Tibial artery (tissue), 4 donors: Measurements from ENCODE around the gene PTGIS.

Source experiments
- DNase-seq, 2 donors: peaks; one replicate each; pipeline ENCODE4 v3.0.0-alpha.2; 2019
- H3K27ac ChIP-seq, 2 donors: fragments of 200-600 bp; sonication (generic) in 1 of 2; 1 replicate in 1 of 2; 2 replicates in 1 of 2; pipeline ENCODE4 v1.5.1; 2018 to 2019; ENCODE audit warnings: mild to moderate bottlenecking in 1 of 2
- H3K27me3 ChIP-seq, 2 donors: fragments of 200-600 bp; sonication (generic) in 1 of 2; one replicate each; pipeline versions ENCODE4 v1.5.1 to v1.6.0; 2016 to 2019
- H3K36me3 ChIP-seq, 3 donors: fragments of 200-600 bp; sonication (generic) in 2 of 3; one replicate each; pipeline ENCODE4 v1.5.1; 2016 to 2019; ENCODE audit warnings: mild to moderate bottlenecking in 2 of 3
- H3K4me1 ChIP-seq, 4 donors: fragments of 200-600 bp; sonication (generic) in 2 of 4; 1 replicate in 3 of 4; 2 replicates in 1 of 4; pipeline ENCODE4 v1.5.1; 2016 to 2019
- H3K4me3 ChIP-seq, 2 donors: fragments of 200-600 bp; sonication (generic) in 1 of 2; 1 replicate in 1 of 2; 2 replicates in 1 of 2; pipeline ENCODE4 v1.5.1; 2018 to 2019; ENCODE audit warnings: mild to moderate bottlenecking in 2 of 2
- H3K9me3 ChIP-seq, 3 donors: fragments of 200-600 bp; sonication (generic) in 1 of 3; one replicate each; pipeline ENCODE4 v1.5.1; 2016 to 2019
- intact Hi-C: fragments of 100-400 bp; cut with DNase I; formaldehyde crosslinking; loops from one replicate; pipeline ENCODE4 v1.15.0; 2023; ENCODE audit warnings: low total_unique reads
- TF ChIP-seq, protein P1 (sequence below), 2 experiments: fragments of 200-600 bp in 1 of 2; fragments of 450-650 bp in 1 of 2; IDR thresholded peaks; one replicate each; pipeline ENCODE4 v1.5.1; 2017 to 2019; ENCODE audit warnings: antibody characterized with exemption in 2 of 2, mild to moderate bottlenecking in 1 of 2, moderate library complexity in 1 of 2

The PTGIS gene

GRCh38 chr20:49583343-49583668, 15.4 kb upstream of the PTGIS start:
- Histone ChIP-seq H3K9me3 (no peaks in the 10 kb centered on the region), H3K27ac (peak overlapping the region; percentile 99 to 100), H3K27me3 (no peaks in the 10 kb centered on the region), H3K4me3 (no peak overlapping the region), H3K36me3 (no peaks in the 10 kb centered on the region), H3K4me1 (peaks cover 0 to 93% (median 70%) of the 10 kb centered on the region in 4 donors)
- no peak for DNase-seq
- intact Hi-C loops, result no loop called here
- TF ChIP-seq, protein P1, sequence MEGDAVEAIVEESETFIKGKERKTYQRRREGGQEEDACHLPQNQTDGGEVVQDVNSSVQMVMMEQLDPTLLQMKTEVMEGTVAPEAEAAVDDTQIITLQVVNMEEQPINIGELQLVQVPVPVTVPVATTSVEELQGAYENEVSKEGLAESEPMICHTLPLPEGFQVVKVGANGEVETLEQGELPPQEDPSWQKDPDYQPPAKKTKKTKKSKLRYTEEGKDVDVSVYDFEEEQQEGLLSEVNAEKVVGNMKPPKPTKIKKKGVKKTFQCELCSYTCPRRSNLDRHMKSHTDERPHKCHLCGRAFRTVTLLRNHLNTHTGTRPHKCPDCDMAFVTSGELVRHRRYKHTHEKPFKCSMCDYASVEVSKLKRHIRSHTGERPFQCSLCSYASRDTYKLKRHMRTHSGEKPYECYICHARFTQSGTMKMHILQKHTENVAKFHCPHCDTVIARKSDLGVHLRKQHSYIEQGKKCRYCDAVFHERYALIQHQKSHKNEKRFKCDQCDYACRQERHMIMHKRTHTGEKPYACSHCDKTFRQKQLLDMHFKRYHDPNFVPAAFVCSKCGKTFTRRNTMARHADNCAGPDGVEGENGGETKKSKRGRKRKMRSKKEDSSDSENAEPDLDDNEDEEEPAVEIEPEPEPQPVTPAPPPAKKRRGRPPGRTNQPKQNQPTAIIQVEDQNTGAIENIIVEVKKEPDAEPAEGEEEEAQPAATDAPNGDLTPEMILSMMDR (IDR thresholded peaks at IDR 0.05), result no peak

DNA sequence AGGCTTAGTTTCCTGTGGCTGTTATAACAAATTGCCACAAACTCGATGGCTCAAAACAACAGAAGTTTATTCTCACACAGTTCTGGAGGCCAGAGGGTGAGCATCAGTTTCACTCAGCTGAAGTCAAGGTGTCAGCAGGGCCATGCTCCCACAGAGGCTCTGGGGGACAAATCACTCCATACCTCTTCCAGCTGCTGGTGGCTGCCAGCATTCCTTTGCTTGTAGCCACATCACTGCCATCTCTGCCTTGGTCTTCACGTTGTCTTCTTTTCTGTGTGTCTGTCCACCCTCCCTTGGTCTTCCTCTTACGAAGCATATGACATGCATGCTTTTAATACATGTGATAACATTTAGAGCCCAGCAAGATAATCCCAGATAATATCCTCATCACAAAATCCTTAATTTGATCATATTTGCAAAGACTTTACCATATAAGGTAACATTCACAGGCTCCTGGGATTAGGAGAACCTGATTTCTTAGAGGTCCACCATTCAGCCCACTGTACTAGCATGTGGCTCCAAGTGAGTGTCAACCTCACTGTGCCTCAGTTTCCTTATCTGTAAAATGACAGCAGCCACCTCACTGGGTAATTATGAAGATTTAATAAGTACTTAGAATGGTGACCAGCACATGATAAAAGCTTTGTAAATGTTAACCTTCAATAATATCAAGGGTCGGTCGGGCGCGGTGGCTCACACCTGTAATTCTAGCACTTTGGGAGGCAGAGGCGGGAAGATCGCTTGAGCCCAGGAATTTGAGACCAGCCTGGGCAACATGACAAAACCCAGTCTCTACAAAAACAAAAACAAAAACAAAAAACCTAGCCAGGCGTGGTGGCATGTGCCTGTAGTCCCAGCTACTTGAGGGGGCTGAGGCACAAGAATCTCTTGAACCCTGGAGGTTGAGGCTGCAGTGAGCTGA, 14.7 kb upstream of the PTGIS start:
- TF ChIP-seq, protein P1 (IDR thresholded peaks at IDR 0.05), result no peak
- intact Hi-C loops, result no loop called here
- H3K9me3 ChIP-seq, result no peaks in the 10 kb centered on the region
- H3K27ac ChIP-seq, result peak overlapping the region; percentile 99 to 100
- peaks cover 0 to 93% (median 67%) of the 10 kb centered on the region in 4 donors for H3K4me1 ChIP-seq
- no peak for DNase-seq
- H3K4me3 ChIP-seq, result no peak overlapping the region
- H3K27me3 ChIP-seq, result no peaks in the 10 kb centered on the region
- no peaks in the 10 kb centered on the region for H3K36me3 ChIP-seq

GRCh38 chr20:49581482-49581881, 13.5 kb upstream of the PTGIS start:
- Histone ChIP-seq H3K9me3 (no peaks in the 10 kb centered on the region), H3K27ac (peak overlapping the region; percentile 99 to 100), H3K4me1 (peaks cover 0 to 92% (median 56%) of the 10 kb centered on the region in 4 donors), H3K36me3 (no peaks in the 10 kb centered on the region), H3K27me3 (no peaks in the 10 kb centered on the region), H3K4me3 (no peak overlapping the region)
- TF ChIP-seq, protein P1 (IDR thresholded peaks at IDR 0.05), result no peak
- intact Hi-C loops, result no loop called here
- no peak for DNase-seq

- peak in 1 of 2 donors; percentile 29 for DNase-seq
- no peaks in the 10 kb centered on the region for H3K36me3 ChIP-seq
- TF ChIP-seq, protein P1 (IDR thresholded peaks at IDR 0.05), result no peak
- no peaks in the 10 kb centered on the region for H3K9me3 ChIP-seq
- peak overlapping the region; percentile 99 to 100 for H3K27ac ChIP-seq
- peaks cover 0 to 92% (median 53%) of the 10 kb centered on the region in 4 donors for H3K4me1 ChIP-seq
- intact Hi-C loops, result no loop called here
- H3K27me3 ChIP-seq, result no peaks in the 10 kb centered on the region
- H3K4me3 ChIP-seq, result no peak overlapping the region
Observed at GRCh38 chr20:49580813-49581174, 12.9 kb upstream of the PTGIS start.

- H3K4me3 ChIP-seq, result no peak overlapping the region
- intact Hi-C loops, result no loop called here
- peak overlapping the region; percentile 99 to 100 for H3K27ac ChIP-seq
- no peaks in the 10 kb centered on the region for H3K9me3 ChIP-seq
- no peaks in the 10 kb centered on the region for H3K27me3 ChIP-seq
- H3K36me3 ChIP-seq, result no peaks in the 10 kb centered on the region
- peak; percentile 19 to 63 for DNase-seq
- H3K4me1 ChIP-seq, result peaks cover 0 to 92% (median 53%) of the 10 kb centered on the region in 4 donors
- TF ChIP-seq, protein P1 (IDR thresholded peaks at IDR 0.05), result no peak
Observed at GRCh38 chr20:49579874-49580812, 12.2 kb upstream of the PTGIS start.
